Peyer's patch (tissue), 4 donors: ENCODE data around the gene KBTBD12. TPM values are rescaled to one million over a fixed set of nuclear protein-coding genes. Genes with fewer than 3 reads are reported as not detected.

ENCODE experiments used
- DNase-seq, 3 donors: peaks; one replicate each; pipeline ENCODE4 v3.0.0-alpha.2; 2017 to 2019
- H3K27ac ChIP-seq, 4 donors: fragments of 200-600 bp; sonication (generic); one replicate each; pipeline ENCODE4 v1.5.1; 2016 to 2019
- H3K27me3 ChIP-seq, 2 donors: fragments of 200-600 bp; sonication (generic); one replicate each; pipeline ENCODE4 v1.5.1; 2019
- H3K36me3 ChIP-seq, 3 donors: fragments of 200-600 bp; sonication (generic); one replicate each; pipeline ENCODE4 v1.5.1; 2016 to 2019
- H3K4me1 ChIP-seq, 4 donors: fragments of 200-600 bp; sonication (generic); one replicate each; pipeline ENCODE4 v1.5.1; 2016 to 2019
- H3K4me3 ChIP-seq, 4 donors: fragments of 200-600 bp; sonication (generic); 1 replicate in 3 of 4; 2 replicates in 1 of 4; pipeline ENCODE4 v1.5.1; 2016 to 2019; ENCODE audit warnings: mild to moderate bottlenecking in 1 of 4
- H3K9me3 ChIP-seq, 4 donors: fragments of 200-600 bp; sonication (generic); one replicate each; pipeline ENCODE4 v1.5.1; 2016 to 2019; ENCODE audit warnings: mild to moderate bottlenecking in 1 of 4
- POLR2A ChIP-seq, 2 donors: fragments of 450-650 bp; IDR thresholded peaks; one replicate each; pipeline ENCODE4 v1.5.1; 2017; ENCODE audit warnings: antibody characterized with exemption in 2 of 2, mild to moderate bottlenecking in 2 of 2, moderate library complexity in 2 of 2
- total RNA-seq, 4 donors: library from RNA; depleted of rRNA; stranded (reverse); fragments of >200 nt; gene quantifications; one replicate each; pipeline ENCODE4 v1.1.0, GENCODE V29; 2016
- TF ChIP-seq, protein P1 (sequence below), 6 experiments: fragments of 450-650 bp in 4 of 6; fragments of 200-600 bp in 2 of 6; sonication (generic) in 1 of 6; IDR thresholded peaks; one replicate each; pipeline ENCODE4 v1.5.1; 2017 to 2019; ENCODE audit warnings: antibody characterized with exemption in 6 of 6, mild to moderate bottlenecking in 3 of 6, moderate library complexity in 1 of 6

The KBTBD12 gene
- total RNA-seq, 4 donors from 2014 or later: 1.5 to 3.5 (median 2.8) TPM

GRCh38 chr3:127959873-127960272 is 44.8 kb downstream of the KBTBD12 start:
- Histone ChIP-seq H3K4me1 (no peaks in the 10 kb centered on the region), H3K4me3 (no peak overlapping the region), H3K27me3 (no peaks in the 10 kb centered on the region), H3K9me3 (no peaks in the 10 kb centered on the region), H3K27ac (no peak overlapping the region), H3K36me3 (no peaks in the 10 kb centered on the region)
- DNase-seq: no peak
- no peak for TF ChIP-seq POLR2A (IDR thresholded peaks at IDR 0.05)
- TF ChIP-seq, protein P1, sequence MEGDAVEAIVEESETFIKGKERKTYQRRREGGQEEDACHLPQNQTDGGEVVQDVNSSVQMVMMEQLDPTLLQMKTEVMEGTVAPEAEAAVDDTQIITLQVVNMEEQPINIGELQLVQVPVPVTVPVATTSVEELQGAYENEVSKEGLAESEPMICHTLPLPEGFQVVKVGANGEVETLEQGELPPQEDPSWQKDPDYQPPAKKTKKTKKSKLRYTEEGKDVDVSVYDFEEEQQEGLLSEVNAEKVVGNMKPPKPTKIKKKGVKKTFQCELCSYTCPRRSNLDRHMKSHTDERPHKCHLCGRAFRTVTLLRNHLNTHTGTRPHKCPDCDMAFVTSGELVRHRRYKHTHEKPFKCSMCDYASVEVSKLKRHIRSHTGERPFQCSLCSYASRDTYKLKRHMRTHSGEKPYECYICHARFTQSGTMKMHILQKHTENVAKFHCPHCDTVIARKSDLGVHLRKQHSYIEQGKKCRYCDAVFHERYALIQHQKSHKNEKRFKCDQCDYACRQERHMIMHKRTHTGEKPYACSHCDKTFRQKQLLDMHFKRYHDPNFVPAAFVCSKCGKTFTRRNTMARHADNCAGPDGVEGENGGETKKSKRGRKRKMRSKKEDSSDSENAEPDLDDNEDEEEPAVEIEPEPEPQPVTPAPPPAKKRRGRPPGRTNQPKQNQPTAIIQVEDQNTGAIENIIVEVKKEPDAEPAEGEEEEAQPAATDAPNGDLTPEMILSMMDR (IDR thresholded peaks at IDR 0.05): peak in 4 of 6 experiments; percentile 15 to 55 (median 48)

- no peaks in the 10 kb centered on the region for H3K27me3 ChIP-seq
- TF ChIP-seq, protein P1 (IDR thresholded peaks at IDR 0.05): no peak
- no peak for TF ChIP-seq POLR2A (IDR thresholded peaks at IDR 0.05)
- no peak overlapping the region for H3K4me3 ChIP-seq
- no peaks in the 10 kb centered on the region for H3K4me1 ChIP-seq
- H3K27ac ChIP-seq: no peak overlapping the region
- no peak for DNase-seq
- H3K36me3 ChIP-seq: no peaks in the 10 kb centered on the region
- no peaks in the 10 kb centered on the region for H3K9me3 ChIP-seq
Observed at GRCh38 chr3:127960421-127960965, 45.5 kb downstream of the KBTBD12 start.

DNA sequence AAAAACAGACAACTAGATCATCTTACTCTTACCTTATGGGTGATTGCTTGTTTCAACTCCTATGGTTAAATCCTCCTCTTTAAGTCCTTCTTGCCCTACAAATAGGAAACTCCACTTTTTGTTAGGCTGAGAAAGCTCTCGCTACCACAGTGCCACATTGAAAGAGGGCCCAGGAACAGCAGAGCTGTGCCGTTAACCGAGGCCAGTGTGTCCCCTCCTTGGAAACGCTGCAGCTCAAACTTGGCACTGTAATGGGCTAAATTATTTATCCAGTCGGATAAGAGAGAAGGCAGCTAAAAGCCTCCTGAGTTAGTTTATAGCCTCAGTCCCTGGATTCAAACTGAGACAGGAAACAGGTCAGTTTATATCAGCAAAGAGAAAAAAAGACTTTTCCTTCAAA is 46.1 kb downstream of the KBTBD12 start:
- no peak overlapping the region for H3K4me3 ChIP-seq
- TF ChIP-seq POLR2A (IDR thresholded peaks at IDR 0.05): no peak
- TF ChIP-seq, protein P1 (IDR thresholded peaks at IDR 0.05): no peak
- DNase-seq: no peak

GRCh38 chr3:127961963-127962362 is 46.9 kb downstream of the KBTBD12 start:
- H3K4me1 ChIP-seq: no peaks in the 10 kb centered on the region
- DNase-seq: peak in 1 of 3 donors; percentile 58
- no peaks in the 10 kb centered on the region for H3K9me3 ChIP-seq
- no peaks in the 10 kb centered on the region for H3K27me3 ChIP-seq
- H3K36me3 ChIP-seq: no peaks in the 10 kb centered on the region
- H3K27ac ChIP-seq: peak overlapping the region in 1 of 4 donors; percentile 1
- TF ChIP-seq POLR2A (IDR thresholded peaks at IDR 0.05): no peak
- TF ChIP-seq, protein P1 (IDR thresholded peaks at IDR 0.05): no peak
- no peak overlapping the region for H3K4me3 ChIP-seq

More for the DNA sequence above, 46.1 kb downstream of the KBTBD12 start:
- Histone ChIP-seq H3K27me3 (no peaks in the 10 kb centered on the region), H3K36me3 (no peaks in the 10 kb centered on the region), H3K27ac (no peak overlapping the region), H3K9me3 (no peaks in the 10 kb centered on the region), H3K4me1 (no peaks in the 10 kb centered on the region)

GRCh38 chr3:127962937-127963336 is 47.9 kb downstream of the KBTBD12 start:
- H3K4me1 ChIP-seq: no peaks in the 10 kb centered on the region
- TF ChIP-seq POLR2A (IDR thresholded peaks at IDR 0.05): no peak
- TF ChIP-seq, protein P1 (IDR thresholded peaks at IDR 0.05): no peak
- H3K36me3 ChIP-seq: no peaks in the 10 kb centered on the region
- H3K9me3 ChIP-seq: no peaks in the 10 kb centered on the region
- no peaks in the 10 kb centered on the region for H3K27me3 ChIP-seq
- no peak for DNase-seq
- no peak overlapping the region for H3K27ac ChIP-seq
- H3K4me3 ChIP-seq: no peak overlapping the region

DNA sequence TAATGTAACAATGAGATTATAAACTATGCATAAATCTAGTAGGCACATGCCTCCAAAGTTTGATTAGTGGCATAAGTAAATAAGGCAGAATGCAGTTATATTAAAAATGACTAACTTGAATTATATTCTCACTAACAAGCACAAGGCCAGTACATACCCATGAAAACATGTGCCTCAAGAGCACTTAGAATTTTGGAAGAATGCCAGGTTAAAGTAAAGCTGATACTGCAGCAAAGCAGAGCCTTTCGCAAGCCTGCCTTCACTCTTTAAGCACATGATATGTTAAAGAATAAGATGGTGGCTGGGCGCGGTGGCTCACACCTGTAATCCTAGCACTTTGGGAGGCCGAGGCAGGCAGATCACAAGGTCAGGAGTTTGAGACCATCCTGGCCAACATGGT is 49.0 kb downstream of the KBTBD12 start:
- DNase-seq: no peak
- no peak for TF ChIP-seq POLR2A (IDR thresholded peaks at IDR 0.05)
- TF ChIP-seq, protein P1 (IDR thresholded peaks at IDR 0.05): no peak
- no peaks in the 10 kb centered on the region for H3K9me3 ChIP-seq
- no peaks in the 10 kb centered on the region for H3K27me3 ChIP-seq
- no peak overlapping the region for H3K4me3 ChIP-seq
- no peaks in the 10 kb centered on the region for H3K4me1 ChIP-seq
- H3K27ac ChIP-seq: no peak overlapping the region
- H3K36me3 ChIP-seq: no peaks in the 10 kb centered on the region
